ENCODE measurements around the gene ZNF581.

Gene ZNF581

DNA sequence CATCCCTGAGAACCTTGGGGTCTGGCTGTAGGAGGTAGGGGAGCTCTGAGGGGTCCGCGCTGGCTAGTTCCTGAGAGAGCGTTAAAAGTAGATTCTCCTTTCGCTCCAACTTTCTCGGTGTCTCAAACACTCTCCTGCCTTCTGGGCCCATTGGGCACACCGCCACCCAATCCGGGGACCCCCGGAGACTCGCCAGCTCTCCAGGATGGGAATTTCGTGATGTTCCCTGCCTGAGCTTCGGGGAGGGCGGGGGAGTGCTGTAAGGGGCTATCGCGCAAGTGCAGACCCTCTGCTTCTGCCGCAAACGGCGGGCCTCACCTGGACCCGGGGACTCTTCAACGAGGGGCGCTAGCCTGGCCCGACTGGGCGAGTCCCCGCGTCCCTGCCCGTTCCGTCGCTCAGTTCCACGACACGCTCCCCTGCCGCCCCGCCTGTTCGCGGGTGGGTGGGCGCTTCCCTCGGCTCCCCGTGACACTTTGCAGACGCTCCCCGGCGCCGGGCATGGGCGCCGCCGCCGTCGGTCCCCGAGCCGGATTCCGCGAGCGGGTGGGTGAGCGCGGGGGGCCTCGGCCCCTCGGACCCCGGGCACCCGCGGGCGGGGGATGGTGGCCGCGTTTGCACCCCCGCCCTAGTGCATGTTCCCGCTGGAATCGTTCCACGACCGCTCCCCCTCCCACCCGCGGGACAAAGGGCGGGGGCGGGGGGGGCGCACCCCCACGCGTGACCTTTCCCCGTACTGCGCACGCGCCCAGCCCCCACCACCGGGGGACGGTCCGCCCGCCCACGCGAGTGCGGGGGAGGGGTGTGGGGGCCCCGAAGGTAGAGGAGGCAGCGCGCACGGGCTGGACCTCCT lies 4.5 kb downstream of the ZNF581 start, which contains the start of gene CCDC106:
Gene CCDC106, plus strand, starts transcription at position 481 of the 853 bp plus-strand sequence. CDS start 835 bp downstream, outside the sequence.
- H2BK15ac ChIP-seq (ENCODE audit: low read depth, poor library complexity, severe bottlenecking): peak within 1 kb of the TSS; percentile 98
- 1% methylated on average over 57 of the region's 87 CpGs for WGBS
- H2AFZ ChIP-seq (ENCODE audit: low read depth, low read length): peak within 1 kb of the TSS; percentile 97
- H2BK12ac ChIP-seq (ENCODE audit: low read length in 2 of 2): peak within 1 kb of the TSS in 1 of 2 experiments; percentile 96
- H3K23ac ChIP-seq (ENCODE audit: low read length in 2 of 2): peak within 1 kb of the TSS in 1 of 2 experiments; percentile 85
- H2BK5ac ChIP-seq (ENCODE audit: low read depth, low read length, poor library complexity, severe bottlenecking): peak within 1 kb of the TSS; percentile 90
- peak within 1 kb of the TSS; percentile 89 to 99 for H3K14ac ChIP-seq (ENCODE audit: low read length in 2 of 2)
- H3K27me3 ChIP-seq (ENCODE audit: control insufficient read depth in 1 of 2, insufficient read depth in 1 of 2, low read length in 2 of 2): no peaks in the 10 kb centered on the region
- peak within 1 kb of the TSS; percentile 87 to 100 for H3K18ac ChIP-seq (ENCODE audit: low read depth in 1 of 2, low read length in 2 of 2)
- peak within 1 kb of the TSS; percentile 87 for H3K9ac ChIP-seq (ENCODE audit: low read length)
- H2BK120ac ChIP-seq (ENCODE audit: low read depth, low read length): peak within 1 kb of the TSS; percentile 37
- H3K36me3 ChIP-seq (ENCODE audit: control insufficient read depth in 1 of 2, insufficient read depth in 2 of 2, low read depth in 1 of 2, low read length in 2 of 2): peaks cover 25 to 51% of the 10 kb centered on the region in 2 experiments
- DNase-seq: peak; percentile 82
- peaks cover 46% of the 10 kb centered on the region for H3K79me1 ChIP-seq (replicated peaks; ENCODE audit: low read length, poor library complexity, severe bottlenecking)
- H3K4me3 ChIP-seq (ENCODE audit: insufficient read depth in 1 of 2, low read depth in 1 of 2, low read length in 2 of 2): peak within 1 kb of the TSS; percentile 83 to 88
- H4K91ac ChIP-seq (ENCODE audit: low read length): peak within 1 kb of the TSS; percentile 91
- peak within 1 kb of the TSS; percentile 90 to 96 for H3K4ac ChIP-seq (ENCODE audit: low read depth in 1 of 2, low read length in 2 of 2)
- H3K4me2 ChIP-seq (ENCODE audit: low read length, poor library complexity, severe bottlenecking): peak within 1 kb of the TSS; percentile 76
- H4K8ac ChIP-seq (ENCODE audit: low read length): peak within 1 kb of the TSS; percentile 95
- no peaks in the 10 kb centered on the region for H3K9me3 ChIP-seq (ENCODE audit: control insufficient read depth, low read length)
- peak within 1 kb of the TSS; percentile 60 for H2AK5ac ChIP-seq (ENCODE audit: low read length, severe bottlenecking)
- H3K27ac ChIP-seq (ENCODE audit: low read length, poor library complexity, severe bottlenecking): peak within 1 kb of the TSS; percentile 59
- H3K4me1 ChIP-seq (ENCODE audit: control insufficient read depth, insufficient read depth, low read depth, low read length): peaks cover 34% of the 10 kb centered on the region

DNA sequence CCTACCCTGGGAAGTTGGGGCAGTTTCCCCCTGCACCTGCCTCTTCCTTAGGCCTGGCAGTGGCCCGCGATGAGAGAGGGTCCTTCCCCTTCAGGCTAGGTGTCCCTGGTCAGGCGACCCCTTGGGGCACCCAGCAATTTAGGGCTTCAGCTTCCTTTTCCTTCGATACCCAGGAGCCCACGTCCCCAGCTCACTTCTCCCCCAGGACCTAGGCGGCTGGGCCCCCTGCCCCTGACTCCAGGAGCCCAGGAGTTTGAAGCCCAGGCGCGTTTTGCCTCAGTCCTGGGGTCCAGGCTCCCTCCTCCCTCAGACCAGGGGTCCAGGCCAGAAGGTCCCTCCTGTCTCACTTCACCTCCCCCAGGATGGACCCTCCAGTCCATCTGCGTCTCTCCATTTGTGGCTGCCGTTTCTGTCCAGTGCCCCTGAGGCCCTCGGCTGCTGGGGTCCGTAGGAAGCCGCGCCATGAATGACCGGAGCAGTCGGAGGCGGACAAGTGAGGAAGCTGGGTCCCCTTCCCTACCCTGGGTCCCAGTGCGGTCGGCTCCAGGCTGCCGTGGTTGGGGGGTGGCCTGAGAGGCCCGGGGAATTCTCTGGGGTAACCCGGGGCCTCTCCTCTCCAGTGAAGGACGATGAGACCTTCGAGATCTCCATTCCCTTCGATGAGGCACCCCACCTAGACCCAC lies 5.3 kb downstream of the ZNF581 start:
- Histone ChIP-seq H3K4me3 (ENCODE audit: insufficient read depth in 1 of 2, low read depth in 1 of 2, low read length in 2 of 2) (peak overlapping the region; percentile 83 to 88), H3K9me3 (ENCODE audit: control insufficient read depth, low read length) (no peaks in the 10 kb centered on the region), H3K23ac (ENCODE audit: low read length in 2 of 2) (peak overlapping the region in 1 of 2 experiments; percentile 83), H3K9ac (ENCODE audit: low read length) (peak overlapping the region; percentile 87), H4K8ac (ENCODE audit: low read length) (peak overlapping the region; percentile 95), H2AK5ac (ENCODE audit: low read length, severe bottlenecking) (peak overlapping the region; percentile 53), H3K14ac (ENCODE audit: low read length in 2 of 2) (peak overlapping the region in 1 of 2 experiments; percentile 96), H3K4me2 (ENCODE audit: low read length, poor library complexity, severe bottlenecking) (peak overlapping the region; percentile 76), H4K91ac (ENCODE audit: low read length) (peak overlapping the region; percentile 91), H2BK120ac (ENCODE audit: low read depth, low read length) (peak overlapping the region; percentile 37), H3K36me3 (ENCODE audit: control insufficient read depth in 1 of 2, insufficient read depth in 2 of 2, low read depth in 1 of 2, low read length in 2 of 2) (peaks cover 25 to 53% of the 10 kb centered on the region in 2 experiments), H2AFZ (ENCODE audit: low read depth, low read length) (no peak overlapping the region), H3K4ac (ENCODE audit: low read depth in 1 of 2, low read length in 2 of 2) (peak overlapping the region; percentile 90 to 96), H3K79me1 (replicated peaks; ENCODE audit: low read length, poor library complexity, severe bottlenecking) (peaks cover 46% of the 10 kb centered on the region), H3K4me1 (ENCODE audit: control insufficient read depth, insufficient read depth, low read depth, low read length) (peaks cover 33% of the 10 kb centered on the region), H2BK15ac (ENCODE audit: low read depth, poor library complexity, severe bottlenecking) (peak overlapping the region; percentile 98), H2BK12ac (ENCODE audit: low read length in 2 of 2) (peak overlapping the region in 1 of 2 experiments; percentile 83), H3K27ac (ENCODE audit: low read length, poor library complexity, severe bottlenecking) (no peak overlapping the region), H2BK5ac (ENCODE audit: low read depth, low read length, poor library complexity, severe bottlenecking) (no peak overlapping the region), H3K18ac (ENCODE audit: low read depth in 1 of 2, low read length in 2 of 2) (peak overlapping the region; percentile 1 to 100), H3K27me3 (ENCODE audit: control insufficient read depth in 1 of 2, insufficient read depth in 1 of 2, low read length in 2 of 2) (no peaks in the 10 kb centered on the region)
- DNase-seq: no peak
- WGBS: 63% methylated on average over 22 of the region's 25 CpGs

DNA sequence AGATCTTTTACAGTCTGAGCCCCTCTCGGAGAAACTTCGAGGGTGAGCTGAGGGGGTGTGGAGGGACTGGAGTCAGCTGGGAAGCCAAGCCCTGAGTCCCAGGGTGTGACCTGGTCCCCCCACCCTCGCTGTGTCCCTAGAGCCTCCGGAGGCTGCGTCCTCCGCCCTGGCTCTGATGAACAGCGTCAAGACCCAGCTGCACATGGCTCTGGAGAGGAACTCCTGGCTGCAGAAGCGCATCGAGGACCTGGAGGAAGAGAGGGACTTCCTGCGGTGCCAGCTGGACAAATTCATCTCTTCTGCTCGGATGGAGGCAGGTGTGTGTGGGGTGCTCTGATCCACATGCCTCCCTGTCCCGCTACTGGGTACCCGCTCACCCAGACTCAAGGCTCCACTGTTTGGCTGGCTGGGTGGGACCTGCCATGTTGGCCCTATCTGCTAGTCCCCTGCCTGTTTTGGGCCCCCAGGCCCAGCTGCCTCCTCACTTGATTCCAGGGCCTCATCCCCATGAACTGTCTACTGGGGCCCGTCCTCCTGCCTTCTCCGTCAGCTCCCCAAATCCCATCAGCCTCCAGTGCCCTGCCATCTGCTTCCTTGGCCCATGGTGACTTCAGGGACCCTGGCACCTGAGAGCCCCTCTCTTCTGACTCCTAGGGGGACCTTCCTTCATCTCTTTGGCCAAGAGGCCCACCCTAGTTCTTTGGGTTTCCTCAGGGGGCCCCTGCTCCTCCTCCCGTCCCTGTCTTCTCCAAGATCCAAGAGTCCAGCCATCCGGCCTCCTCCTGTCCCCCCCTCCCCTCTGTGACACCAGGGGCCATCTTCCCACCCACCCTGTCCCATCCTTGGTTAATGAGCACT lies 6.0 kb downstream of the ZNF581 start:
- Histone ChIP-seq H3K18ac (ENCODE audit: low read depth in 1 of 2, low read length in 2 of 2) (no peak overlapping the region), H4K91ac (ENCODE audit: low read length) (no peak overlapping the region), H3K4me2 (ENCODE audit: low read length, poor library complexity, severe bottlenecking) (peak overlapping the region; percentile 76), H3K27ac (ENCODE audit: low read length, poor library complexity, severe bottlenecking) (no peak overlapping the region), H3K79me1 (replicated peaks; ENCODE audit: low read length, poor library complexity, severe bottlenecking) (peaks cover 46% of the 10 kb centered on the region), H2AFZ (ENCODE audit: low read depth, low read length) (no peak overlapping the region), H3K4me3 (ENCODE audit: insufficient read depth in 1 of 2, low read depth in 1 of 2, low read length in 2 of 2) (peak overlapping the region in 1 of 2 experiments; percentile 88), H2BK5ac (ENCODE audit: low read depth, low read length, poor library complexity, severe bottlenecking) (no peak overlapping the region), H3K14ac (ENCODE audit: low read length in 2 of 2) (no peak overlapping the region), H2AK5ac (ENCODE audit: low read length, severe bottlenecking) (no peak overlapping the region), H2BK12ac (ENCODE audit: low read length in 2 of 2) (peak overlapping the region in 1 of 2 experiments; percentile 29), H4K8ac (ENCODE audit: low read length) (no peak overlapping the region), H2BK15ac (ENCODE audit: low read depth, poor library complexity, severe bottlenecking) (no peak overlapping the region), H3K9me3 (ENCODE audit: control insufficient read depth, low read length) (no peaks in the 10 kb centered on the region), H3K36me3 (ENCODE audit: control insufficient read depth in 1 of 2, insufficient read depth in 2 of 2, low read depth in 1 of 2, low read length in 2 of 2) (peaks cover 23 to 52% of the 10 kb centered on the region in 2 experiments), H2BK120ac (ENCODE audit: low read depth, low read length) (no peak overlapping the region), H3K9ac (ENCODE audit: low read length) (peak overlapping the region; percentile 87), H3K23ac (ENCODE audit: low read length in 2 of 2) (no peak overlapping the region), H3K4ac (ENCODE audit: low read depth in 1 of 2, low read length in 2 of 2) (no peak overlapping the region), H3K27me3 (ENCODE audit: control insufficient read depth in 1 of 2, insufficient read depth in 1 of 2, low read length in 2 of 2) (no peaks in the 10 kb centered on the region), H3K4me1 (ENCODE audit: control insufficient read depth, insufficient read depth, low read depth, low read length) (peaks cover 30% of the 10 kb centered on the region)
- WGBS: 93% methylated on average over 17 of the region's 17 CpGs
- no peak for DNase-seq

All from mesenchymal stem cell (in vitro differentiated cells and primary cell).